Caco-2 (cell line): Measurements from ENCODE around the gene WDR86. TPM values are rescaled to one million over a fixed set of nuclear protein-coding genes. Genes with fewer than 3 reads are reported as not detected.

Experiments
- BruUV-seq: library from RNA; stranded (reverse); fragments of 400-500 nt; replicated peaks from 2 replicates; lab custom pipeline; 2021; lab: Mats Ljungman, UMichigan
- CTCF ChIA-PET: fragments of 300-600 bp; sonication (Branson Sonifier 250); formaldehyde crosslinking; loops from one replicate; lab custom pipeline; 2022; ENCODE audit warnings: antibody characterized with exemption; lab: Charles Lee
- POLR2A ChIA-PET: fragments of 300-600 bp; sonication (Branson Sonifier 250); formaldehyde crosslinking; loops from one replicate; lab custom pipeline; 2022; ENCODE audit warnings: antibody characterized with exemption; lab: Charles Lee
- DNase-seq, 2 experiments: peaks; one replicate each; pipeline versions ENCODE4 v3.0.0 to v3.0.0-alpha.2; 2020 to 2022
- H3K27me3 ChIP-seq: replicated peaks from 2 replicates; pipeline ENCODE4 v1.6.0; 2011; ENCODE audit warnings: low read length; ENCODE audit not compliant: control insufficient read depth, insufficient read depth
- H3K36me3 ChIP-seq: 2 replicates; pipeline ENCODE4 v1.5.1; 2011; ENCODE audit warnings: low read length; ENCODE audit not compliant: control insufficient read depth, insufficient read depth
- H3K4me1 ChIP-seq: fragments of 250-450 bp; sonication (Bioruptor Pico); 2 replicates; pipeline ENCODE4 v1.5.1; 2020; ENCODE audit warnings: mild to moderate bottlenecking
- H3K4me3 ChIP-seq: 2 replicates; pipeline ENCODE4 v1.5.1; 2011; ENCODE audit warnings: low read depth, mild to moderate bottlenecking, control low read depth, low read length
- H3K9me3 ChIP-seq: fragments of 250-450 bp; sonication (Bioruptor Pico); 2 replicates; pipeline ENCODE4 v1.5.1; 2020; ENCODE audit warnings: mild to moderate bottlenecking, moderate library complexity
- H3K27ac Mint-ChIP-seq: one replicate; pipeline ENCODE4 v1.8.0; 2022; ENCODE audit warnings: mixed read lengths; ENCODE audit not compliant: unreplicated experiment
- H3K27me3 Mint-ChIP-seq: one replicate; pipeline ENCODE4 v1.8.0; 2022; ENCODE audit warnings: mixed read lengths; ENCODE audit not compliant: insufficient read depth, unreplicated experiment
- H3K36me3 Mint-ChIP-seq: one replicate; pipeline ENCODE4 v1.8.0; 2022; ENCODE audit warnings: mild to moderate bottlenecking, mixed read lengths; ENCODE audit not compliant: insufficient read depth, unreplicated experiment
- H3K4me1 Mint-ChIP-seq: one replicate; pipeline ENCODE4 v1.8.0; 2022; ENCODE audit warnings: low read depth, mixed read lengths; ENCODE audit not compliant: unreplicated experiment
- H3K4me3 Mint-ChIP-seq: one replicate; pipeline ENCODE4 v1.8.0; 2022; ENCODE audit warnings: mild to moderate bottlenecking, moderate library complexity, mixed read lengths; ENCODE audit not compliant: unreplicated experiment
- H3K9me3 Mint-ChIP-seq: one replicate; pipeline ENCODE4 v1.8.0; 2022; ENCODE audit warnings: mixed read lengths; ENCODE audit not compliant: unreplicated experiment
- intact Hi-C: fragments of 100-400 bp; cut with micrococcal nuclease; formaldehyde crosslinking; loops from one replicate; pipeline ENCODE4 v1.10.0; 2022; ENCODE audit not compliant: unreplicated experiment
- total RNA-seq: library from RNA; stranded (reverse); gene quantifications from 2 replicates; pipeline ENCODE4 v1.2.3, GENCODE V29; 2022
- TF ChIP-seq, protein P1 (sequence below), 2 experiments: fragments of 200-600 bp in 1 of 2; IDR thresholded peaks; 1 replicate in 1 of 2; 2 replicates in 1 of 2; pipeline versions ENCODE4 v1.5.1 to v1.8.0; 2011 to 2022; ENCODE audit warnings: antibody characterized with exemption in 1 of 2, control low read depth in 1 of 2, inconsistent platforms in 1 of 2, low read depth in 1 of 2, low read length in 1 of 2, mild to moderate bottlenecking in 1 of 2, moderate library complexity in 1 of 2; ENCODE audit not compliant: insufficient read depth in 1 of 2, severe bottlenecking in 1 of 2, unreplicated experiment in 1 of 2

Gene WDR86
- total RNA-seq, 1 experiment from 2014 or later = 0.52 TPM

GRCh38 chr7:151440799-151441445, 31.1 kb upstream of the WDR86 start:
- BruUV-seq = no TSS peak
- Mint-ChIP-seq H3K9me3 (no peaks in the 10 kb centered on the region), H3K4me3 (no peak overlapping the region), H3K4me1 (peaks cover 5% of the 10 kb centered on the region), H3K27ac (no peak overlapping the region), H3K36me3 (no peaks in the 10 kb centered on the region), H3K27me3 (no peaks in the 10 kb centered on the region)
- Histone ChIP-seq H3K9me3 (no peaks in the 10 kb centered on the region), H3K4me1 (no peaks in the 10 kb centered on the region), H3K4me3 (no peak overlapping the region), H3K27me3 (no peaks in the 10 kb centered on the region), H3K36me3 (no peaks in the 10 kb centered on the region)
- intact Hi-C loops = no loop called here
- POLR2A ChIA-PET = no interaction called here
- no peak for DNase-seq
- CTCF ChIA-PET = interaction anchor here (0.5 kb wide), 1 partner anchor 275 kb away, joined by 3 read pairs; no protein-coding TSS in a partner anchor
- TF ChIP-seq, protein P1, sequence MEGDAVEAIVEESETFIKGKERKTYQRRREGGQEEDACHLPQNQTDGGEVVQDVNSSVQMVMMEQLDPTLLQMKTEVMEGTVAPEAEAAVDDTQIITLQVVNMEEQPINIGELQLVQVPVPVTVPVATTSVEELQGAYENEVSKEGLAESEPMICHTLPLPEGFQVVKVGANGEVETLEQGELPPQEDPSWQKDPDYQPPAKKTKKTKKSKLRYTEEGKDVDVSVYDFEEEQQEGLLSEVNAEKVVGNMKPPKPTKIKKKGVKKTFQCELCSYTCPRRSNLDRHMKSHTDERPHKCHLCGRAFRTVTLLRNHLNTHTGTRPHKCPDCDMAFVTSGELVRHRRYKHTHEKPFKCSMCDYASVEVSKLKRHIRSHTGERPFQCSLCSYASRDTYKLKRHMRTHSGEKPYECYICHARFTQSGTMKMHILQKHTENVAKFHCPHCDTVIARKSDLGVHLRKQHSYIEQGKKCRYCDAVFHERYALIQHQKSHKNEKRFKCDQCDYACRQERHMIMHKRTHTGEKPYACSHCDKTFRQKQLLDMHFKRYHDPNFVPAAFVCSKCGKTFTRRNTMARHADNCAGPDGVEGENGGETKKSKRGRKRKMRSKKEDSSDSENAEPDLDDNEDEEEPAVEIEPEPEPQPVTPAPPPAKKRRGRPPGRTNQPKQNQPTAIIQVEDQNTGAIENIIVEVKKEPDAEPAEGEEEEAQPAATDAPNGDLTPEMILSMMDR (IDR thresholded peaks at IDR 0.05; ENCODE audit: insufficient read depth in 1 of 2, low read depth in 1 of 2, low read length in 1 of 2, severe bottlenecking in 1 of 2, unreplicated experiment in 1 of 2) = no peak

GRCh38 chr7:151439855-151440798, 30.3 kb upstream of the WDR86 start, which contains the start of gene CRYGN:
TSS of gene CRYGN (minus strand) at chr7:151440141. CDS start at chr7:151439917, 224 bp downstream.
- peak within 1 kb of the TSS; percentile 60 for H3K4me3 Mint-ChIP-seq
- no TSS peak for BruUV-seq
- Histone ChIP-seq H3K9me3 (no peaks in the 10 kb centered on the region), H3K27me3 (no peaks in the 10 kb centered on the region), H3K4me3 (peak within 1 kb of the TSS; percentile 33), H3K36me3 (no peaks in the 10 kb centered on the region), H3K4me1 (no peaks in the 10 kb centered on the region)
- peak; percentile 21 to 32 for DNase-seq
- POLR2A ChIA-PET = no interaction called here
- no peaks in the 10 kb centered on the region for H3K9me3 Mint-ChIP-seq
- CTCF ChIA-PET = interaction anchor here (0.5 kb wide), 1 partner anchor 274 kb away, joined by 3 read pairs; no protein-coding TSS in a partner anchor
- intact Hi-C loops = no loop called here
- TF ChIP-seq, protein P1 (IDR thresholded peaks at IDR 0.05; ENCODE audit: insufficient read depth in 1 of 2, low read depth in 1 of 2, low read length in 1 of 2, severe bottlenecking in 1 of 2, unreplicated experiment in 1 of 2) = no peak
- H3K27ac Mint-ChIP-seq = no peak within 1 kb of the TSS
- no peaks in the 10 kb centered on the region for H3K36me3 Mint-ChIP-seq
- no peaks in the 10 kb centered on the region for H3K4me1 Mint-ChIP-seq
- no peaks in the 10 kb centered on the region for H3K27me3 Mint-ChIP-seq

GRCh38 chr7:151438864-151439601, 29.2 kb upstream of the WDR86 start:
- ChIA-PET CTCF (no interaction called here), POLR2A (no interaction called here)
- Histone ChIP-seq H3K4me1 (no peaks in the 10 kb centered on the region), H3K4me3 (peak overlapping the region; percentile 33), H3K27me3 (no peaks in the 10 kb centered on the region), H3K36me3 (no peaks in the 10 kb centered on the region), H3K9me3 (no peaks in the 10 kb centered on the region)
- H3K27me3 Mint-ChIP-seq = no peaks in the 10 kb centered on the region
- no peak overlapping the region for H3K27ac Mint-ChIP-seq
- intact Hi-C loops = no loop called here
- no TSS peak for BruUV-seq
- TF ChIP-seq, protein P1 (IDR thresholded peaks at IDR 0.05; ENCODE audit: insufficient read depth in 1 of 2, low read depth in 1 of 2, low read length in 1 of 2, severe bottlenecking in 1 of 2, unreplicated experiment in 1 of 2) = no peak
- no peaks in the 10 kb centered on the region for H3K4me1 Mint-ChIP-seq
- no peaks in the 10 kb centered on the region for H3K36me3 Mint-ChIP-seq
- DNase-seq = no peak
- H3K9me3 Mint-ChIP-seq = no peaks in the 10 kb centered on the region
- peak overlapping the region; percentile 60 for H3K4me3 Mint-ChIP-seq
